Measurements from ENCODE around the gene ADAMTSL1.

The ADAMTSL1 gene

DNA sequence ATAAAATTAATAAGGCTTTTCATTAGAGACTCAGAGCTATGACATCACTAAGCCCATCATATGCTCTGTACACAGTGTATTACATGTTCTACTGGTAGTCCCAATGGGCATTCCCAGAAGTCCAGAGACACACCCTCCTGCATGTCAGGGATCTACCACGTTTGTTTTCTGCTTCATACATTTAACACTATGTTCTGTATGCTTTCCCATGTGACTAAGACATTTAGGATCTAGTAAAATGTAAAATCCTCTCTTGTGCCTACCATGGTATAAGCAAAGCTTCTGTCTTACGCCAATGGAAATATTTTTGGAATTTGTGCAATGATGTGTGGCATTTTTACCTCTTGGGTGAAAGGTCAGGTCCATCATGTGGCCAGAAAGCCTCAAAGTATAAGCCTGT lies 192.4 kb downstream of the ADAMTSL1 start:
- DNase-seq (ENCODE audit: low spot score) = no peak
- in situ Hi-C loops (cut with MboI; ENCODE audit: low sequenced_read_pairs, unreplicated experiment) = no loop called here
- TF ChIP-seq, protein P1, sequence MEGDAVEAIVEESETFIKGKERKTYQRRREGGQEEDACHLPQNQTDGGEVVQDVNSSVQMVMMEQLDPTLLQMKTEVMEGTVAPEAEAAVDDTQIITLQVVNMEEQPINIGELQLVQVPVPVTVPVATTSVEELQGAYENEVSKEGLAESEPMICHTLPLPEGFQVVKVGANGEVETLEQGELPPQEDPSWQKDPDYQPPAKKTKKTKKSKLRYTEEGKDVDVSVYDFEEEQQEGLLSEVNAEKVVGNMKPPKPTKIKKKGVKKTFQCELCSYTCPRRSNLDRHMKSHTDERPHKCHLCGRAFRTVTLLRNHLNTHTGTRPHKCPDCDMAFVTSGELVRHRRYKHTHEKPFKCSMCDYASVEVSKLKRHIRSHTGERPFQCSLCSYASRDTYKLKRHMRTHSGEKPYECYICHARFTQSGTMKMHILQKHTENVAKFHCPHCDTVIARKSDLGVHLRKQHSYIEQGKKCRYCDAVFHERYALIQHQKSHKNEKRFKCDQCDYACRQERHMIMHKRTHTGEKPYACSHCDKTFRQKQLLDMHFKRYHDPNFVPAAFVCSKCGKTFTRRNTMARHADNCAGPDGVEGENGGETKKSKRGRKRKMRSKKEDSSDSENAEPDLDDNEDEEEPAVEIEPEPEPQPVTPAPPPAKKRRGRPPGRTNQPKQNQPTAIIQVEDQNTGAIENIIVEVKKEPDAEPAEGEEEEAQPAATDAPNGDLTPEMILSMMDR (IDR thresholded peaks at IDR 0.05; ENCODE audit: borderline replicate concordance, control extremely low read depth, extremely low read depth, insufficient read depth, missing control alignments) = no peak

DNA sequence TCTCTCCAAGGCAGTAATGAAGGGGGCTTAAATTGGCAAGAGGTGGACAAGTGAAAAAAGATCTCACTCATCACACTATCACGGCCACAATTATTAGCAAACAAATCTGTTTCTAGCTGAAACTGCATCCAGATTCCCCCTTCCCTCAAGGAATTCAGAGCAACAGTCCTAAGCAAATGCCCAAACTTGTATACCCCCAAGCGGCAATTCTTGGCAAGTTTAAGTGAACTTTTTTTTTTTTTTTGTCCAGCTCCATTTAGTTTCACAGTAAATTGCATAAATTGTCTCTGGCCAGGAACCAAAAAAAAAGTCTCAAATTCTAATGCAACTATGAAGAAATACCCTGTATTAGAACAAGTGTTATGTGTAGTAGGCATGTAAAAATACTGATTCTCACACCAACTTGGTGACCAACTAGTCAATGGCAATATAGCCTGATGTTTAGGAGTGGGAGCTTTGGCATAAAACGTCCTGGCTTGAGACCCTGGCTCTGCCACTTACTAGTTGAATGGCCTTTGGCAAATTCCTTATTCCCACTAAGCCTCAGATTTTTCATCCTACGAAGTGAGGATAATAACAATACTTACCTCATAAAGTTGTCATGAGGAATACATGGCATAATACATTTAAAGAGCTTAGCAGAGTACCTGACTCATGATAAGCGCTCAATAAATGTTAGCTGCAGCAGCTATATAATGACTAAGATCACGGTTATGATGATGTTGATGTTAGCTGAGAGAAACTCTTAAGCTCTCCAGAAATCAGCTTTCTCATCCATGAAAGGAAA lies 193.2 kb downstream of the ADAMTSL1 start:
- TF ChIP-seq, protein P1 (IDR thresholded peaks at IDR 0.05; ENCODE audit: borderline replicate concordance, control extremely low read depth, extremely low read depth, insufficient read depth, missing control alignments) = no peak
- in situ Hi-C loops (cut with MboI; ENCODE audit: low sequenced_read_pairs, unreplicated experiment) = no loop called here
- no peak for DNase-seq (ENCODE audit: low spot score)

DNA sequence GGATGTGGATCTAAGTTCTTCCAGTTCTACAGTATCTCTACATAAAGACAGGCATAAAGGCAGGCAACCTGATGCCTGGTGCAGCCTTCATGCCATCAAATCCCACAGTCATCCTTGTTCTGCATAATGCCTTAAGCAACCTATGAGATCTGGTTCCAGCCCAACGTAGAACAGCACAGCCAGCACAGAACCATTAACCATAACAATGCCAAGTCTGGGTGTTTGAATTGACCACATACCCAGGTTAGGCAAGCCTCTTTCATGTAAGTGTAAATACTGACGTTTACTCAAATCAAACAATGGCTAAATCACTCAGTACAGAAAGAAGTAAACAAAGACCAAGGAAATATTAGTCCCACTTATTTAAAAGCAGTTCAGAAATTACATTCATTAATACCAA lies 195.0 kb downstream of the ADAMTSL1 start:
- TF ChIP-seq, protein P1 (IDR thresholded peaks at IDR 0.05; ENCODE audit: borderline replicate concordance, control extremely low read depth, extremely low read depth, insufficient read depth, missing control alignments) = no peak
- in situ Hi-C loops (cut with MboI; ENCODE audit: low sequenced_read_pairs, unreplicated experiment) = no loop called here
- DNase-seq (ENCODE audit: low spot score) = no peak

DNA sequence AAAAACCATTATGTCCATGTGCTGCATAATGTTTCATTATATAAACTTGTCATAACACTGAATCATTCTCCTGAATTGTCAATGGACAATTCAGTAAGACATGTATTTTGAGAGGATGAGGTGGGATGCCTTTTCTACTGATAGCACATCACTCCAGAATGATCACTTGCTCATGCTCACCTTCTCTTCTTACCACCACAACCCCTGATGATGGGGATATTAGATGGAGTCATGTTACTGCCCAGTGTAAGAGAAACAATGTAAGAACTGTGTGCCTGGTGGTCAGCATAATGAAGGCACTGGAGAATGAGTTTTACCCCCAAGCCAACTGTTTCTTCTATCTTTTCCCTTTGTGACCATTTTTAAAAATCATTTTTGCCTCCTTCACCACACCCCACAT lies 198.8 kb downstream of the ADAMTSL1 start:
- DNase-seq (ENCODE audit: low spot score) = no peak
- in situ Hi-C loops (cut with MboI; ENCODE audit: low sequenced_read_pairs, unreplicated experiment) = no loop called here
- TF ChIP-seq, protein P1 (IDR thresholded peaks at IDR 0.05; ENCODE audit: borderline replicate concordance, control extremely low read depth, extremely low read depth, insufficient read depth, missing control alignments) = no peak

DNA sequence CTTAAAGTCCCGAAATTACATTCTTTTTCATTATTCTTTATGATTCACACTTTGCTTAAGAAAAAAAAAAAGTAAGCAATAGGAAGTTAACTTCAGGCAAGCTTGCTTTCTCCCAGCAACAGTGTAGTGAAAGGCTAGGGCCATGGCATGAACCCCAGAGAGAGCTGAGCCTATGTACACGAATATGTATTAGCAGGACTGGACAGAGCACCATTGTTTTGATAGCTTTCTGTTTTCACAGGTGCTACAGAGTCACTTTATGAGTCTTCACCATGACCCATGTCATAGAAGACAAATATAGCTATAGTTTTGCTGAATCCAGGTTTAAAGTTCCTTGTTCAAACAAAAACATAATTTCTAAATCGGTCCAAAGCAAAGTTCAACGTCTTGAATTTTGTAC lies 199.2 kb downstream of the ADAMTSL1 start:
- no peak for DNase-seq (ENCODE audit: low spot score)
- in situ Hi-C loops (cut with MboI; ENCODE audit: low sequenced_read_pairs, unreplicated experiment) = no loop called here
- TF ChIP-seq, protein P1 (IDR thresholded peaks at IDR 0.05; ENCODE audit: borderline replicate concordance, control extremely low read depth, extremely low read depth, insufficient read depth, missing control alignments) = no peak

DNA sequence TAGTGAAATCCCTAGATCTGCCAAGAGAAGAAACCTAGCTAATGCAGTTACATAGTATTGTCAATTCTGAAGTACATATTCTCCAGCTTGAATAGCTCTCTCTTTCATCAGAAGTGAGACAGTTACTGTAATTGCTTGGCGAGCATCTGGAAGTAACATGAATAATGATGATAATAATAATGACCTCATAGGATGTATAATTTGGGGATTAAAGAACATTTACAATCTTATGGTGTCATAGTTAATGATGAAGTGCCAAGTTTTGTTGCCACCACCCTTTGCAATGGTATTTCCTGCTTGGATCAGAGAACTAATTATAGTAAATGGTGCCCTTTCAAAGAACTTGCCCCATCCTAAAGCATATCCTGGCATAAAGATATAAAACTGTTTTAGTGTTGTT lies 201.4 kb downstream of the ADAMTSL1 start:
- DNase-seq (ENCODE audit: low spot score) = no peak
- TF ChIP-seq, protein P1 (IDR thresholded peaks at IDR 0.05; ENCODE audit: borderline replicate concordance, control extremely low read depth, extremely low read depth, insufficient read depth, missing control alignments) = no peak
- in situ Hi-C loops (cut with MboI; ENCODE audit: low sequenced_read_pairs, unreplicated experiment) = no loop called here
